K562 (cell line): ENCODE results near the gene SLC26A2. TPM values are rescaled to one million over a fixed set of nuclear protein-coding genes. Genes with fewer than 3 reads are reported as not detected.

Experiments
- ATAC-seq: fragments of 200-7000 bp; cut with Tn5 transposase; 3 replicates; pipeline ENCODE4 v1.9.1; 2020; ENCODE audit warnings: moderate library complexity
- BruUV-seq: library from RNA; stranded (reverse); fragments of 400-500 nt; replicated peaks from 2 replicates; lab custom pipeline; 2021; lab: Mats Ljungman, UMichigan
- CTCF ChIA-PET: fragments of 300-600 bp; formaldehyde crosslinking; extraction: SDS; loops from one replicate; lab custom pipeline; 2021; ENCODE audit warnings: low intra/inter-chr PET ratio; lab: Yijun Ruan, JAX
- POLR2A ChIA-PET: fragments of 300-600, 350-650 bp; sonication (Branson Sonifier 250); formaldehyde crosslinking; extraction: SDS; loops from one replicate; lab custom pipeline; 2021; ENCODE audit warnings: antibody characterized with exemption, inconsistent platforms; lab: Yijun Ruan, JAX
- DNase-seq, 4 experiments: peaks; one replicate each; pipeline versions ENCODE4 v3.0.0 to v3.0.0-alpha.2; 2011 to 2018; ENCODE audit warnings: low spot score in 3 of 4, mixed read lengths in 3 of 4; ENCODE audit errors: extremely low read depth in 1 of 4
- FAIRE-seq: peaks from 2 replicates; lab custom pipeline; 2011; peaks lifted over from hg19 to GRCh38; lab: Jason Lieb, UNC
- H2AFZ ChIP-seq: 2 replicates; pipeline ENCODE4 v1.6.0; 2011; ENCODE audit warnings: low read depth, low read length, control low read depth, inconsistent platforms
- H3K27ac ChIP-seq: fragments of 200-600 bp; 3 replicates; pipeline ENCODE4 v1.8.0; 2011; ENCODE audit warnings: low read depth, mild to moderate bottlenecking, control low read depth, inconsistent platforms, low read length, moderate library complexity, mixed read lengths; ENCODE audit errors: extremely low read depth
- H3K27me3 ChIP-seq, 2 experiments: fragments of 300-600 bp in 1 of 2; 2 replicates in 1 of 2; 3 replicates in 1 of 2; pipeline versions ENCODE4 v1.6.0 to v1.8.0; 2011; ENCODE audit warnings: inconsistent platforms in 2 of 2, low read length in 2 of 2, mild to moderate bottlenecking in 1 of 2, mixed read lengths in 1 of 2, moderate library complexity in 1 of 2; ENCODE audit not compliant: control insufficient read depth in 2 of 2, insufficient read depth in 2 of 2
- H3K36me3 ChIP-seq: fragments of 300-600 bp; 3 replicates; pipeline ENCODE4 v1.8.0; 2011; ENCODE audit warnings: mild to moderate bottlenecking, low read length, inconsistent platforms; ENCODE audit not compliant: control insufficient read depth, insufficient read depth
- H3K4me1 ChIP-seq, 2 experiments: fragments of 200-600 bp in 1 of 2; replicated peaks in 1 of 2; 2 replicates in 1 of 2; 3 replicates in 1 of 2; pipeline versions ENCODE4 v1.5.1 to v1.8.0; 2011; ENCODE audit warnings: inconsistent platforms in 2 of 2, low read length in 2 of 2, mild to moderate bottlenecking in 1 of 2, mixed read lengths in 1 of 2, moderate library complexity in 1 of 2; ENCODE audit not compliant: control insufficient read depth in 2 of 2, insufficient read depth in 2 of 2
- H3K4me2 ChIP-seq: 2 replicates; pipeline ENCODE4 v1.6.1; 2011; ENCODE audit warnings: low read length, control low read depth, inconsistent platforms, mixed read lengths; ENCODE audit not compliant: insufficient read depth
- H3K4me3 ChIP-seq: fragments of 200-600 bp; sonication (generic), shearing (Covaris generic); 2 replicates; pipeline ENCODE4 v1.5.1; 2016; ENCODE audit warnings: control low read depth, inconsistent platforms
- H3K79me2 ChIP-seq: fragments of 200-600 bp; 3 replicates; pipeline ENCODE4 v1.8.0; 2011; ENCODE audit warnings: low read length, inconsistent platforms; ENCODE audit not compliant: control insufficient read depth, insufficient read depth
- H3K9ac ChIP-seq, 2 experiments: 2 replicates each; pipeline versions ENCODE4 v1.6.0 to v1.6.1; 2011; ENCODE audit warnings: low read depth in 2 of 2, low read length in 2 of 2, control low read depth in 1 of 2, inconsistent platforms in 1 of 2, mild to moderate bottlenecking in 1 of 2, mixed read lengths in 1 of 2; ENCODE audit not compliant: insufficient read depth in 1 of 2
- H3K9me1 ChIP-seq: one replicate; pipeline ENCODE4 v1.6.0; 2011; ENCODE audit warnings: inconsistent platforms, mild to moderate bottlenecking, low read length, moderate library complexity; ENCODE audit not compliant: control insufficient read depth, insufficient read depth
- H3K9me3 ChIP-seq: replicated peaks from 2 replicates; pipeline ENCODE4 v1.5.1; 2011; ENCODE audit warnings: low read depth, low read length, inconsistent platforms; ENCODE audit not compliant: control insufficient read depth, insufficient read depth
- H4K20me1 ChIP-seq: replicated peaks from 2 replicates; pipeline ENCODE4 v1.6.1; 2011; ENCODE audit warnings: low read length, inconsistent platforms, mixed read lengths; ENCODE audit not compliant: control insufficient read depth, insufficient read depth
- KAT8 ChIP-seq: fragments of 450-650 bp; IDR thresholded peaks from 2 replicates; pipeline ENCODE4 v1.6.1; 2016; ENCODE audit warnings: low read depth, mild to moderate bottlenecking
- ZNF764 ChIP-seq: fragments of 250-450 bp; sonication (Bioruptor Pico); IDR thresholded peaks from 2 replicates; pipeline ENCODE4 v1.4.0; 2020; ENCODE audit warnings: low read depth, mild to moderate bottlenecking, moderate library complexity
- WGBS: fragments of 100-300 bp; shearing (Covaris generic); methylation state at CpG from one replicate; pipeline ENCODE4 v1.1.6; 2016; ENCODE audit warnings: low coverage, mixed read lengths; ENCODE audit not compliant: insufficient coverage; ENCODE audit errors: missing lambda C conversion rate; 5-methylcytosine and 5-hydroxymethylcytosine counted together
- in situ Hi-C: fragments of 300-500 bp; cut with MboI; formaldehyde crosslinking; loops from 4 replicates; pipeline ENCODE4 v1.15.0; 2018; ENCODE audit warnings: inconsistent platforms, mixed read lengths
- intact Hi-C: fragments of 100-400 bp; cut with micrococcal nuclease; formaldehyde crosslinking; loops from 2 replicates; pipeline ENCODE4 v1.14.2; 2022
- polyA plus RNA-seq, 8 experiments: library from polyadenylated mRNA; depleted of rRNA in 4 of 8; stranded (reverse) in 5 of 8; unstranded in 3 of 8; fragments of >200 nt; fragmentation: Nextera tagmentation in 2 of 8; fragmentation: Illumina TruSeq in 1 of 8; extraction: Ambion mirVana in 2 of 8; extraction: Trizol in 1 of 8; gene quantifications; 2 replicates each; pipeline versions ENCODE4 v1.2.1 to v1.2.3, GENCODE V29; 2011 to 2014; ENCODE audit warnings: inconsistent platforms in 1 of 8, missing spikeins in 1 of 8
- total RNA-seq, 7 experiments: library from RNA; depleted of rRNA in 6 of 7; stranded (reverse); fragments of >200 nt in 6 of 7; fragmentation: Illumina TruSeq in 2 of 7; extraction: Trizol in 2 of 7; gene quantifications; 2 replicates each; pipeline versions ENCODE4 v1.2.1 to v1.2.3, GENCODE V29; 2011 to 2021; ENCODE audit warnings: low replicate concordance in 1 of 7
- TF ChIP-seq, protein P1 (sequence below): sonication (generic); formaldehyde crosslinking; IDR thresholded peaks from 2 replicates; pipeline ENCODE4 v1.8.0; 2022; ENCODE audit warnings: mild to moderate bottlenecking, missing genetic modification reagents
- TF ChIP-seq, protein P2 (sequence below): fragments of 250-450 bp; sonication (Bioruptor Pico); IDR thresholded peaks from 2 replicates; pipeline ENCODE4 v1.8.0; 2021; ENCODE audit warnings: mild to moderate bottlenecking, moderate library complexity

SLC26A2 gene
- total and polyA plus RNA-seq, 9 of the 15 experiments (the other 6 are each of a cell fraction or from before 2014, with no cell fraction given) = 1.1 to 6.3 (median 3.6) TPM

DNA sequence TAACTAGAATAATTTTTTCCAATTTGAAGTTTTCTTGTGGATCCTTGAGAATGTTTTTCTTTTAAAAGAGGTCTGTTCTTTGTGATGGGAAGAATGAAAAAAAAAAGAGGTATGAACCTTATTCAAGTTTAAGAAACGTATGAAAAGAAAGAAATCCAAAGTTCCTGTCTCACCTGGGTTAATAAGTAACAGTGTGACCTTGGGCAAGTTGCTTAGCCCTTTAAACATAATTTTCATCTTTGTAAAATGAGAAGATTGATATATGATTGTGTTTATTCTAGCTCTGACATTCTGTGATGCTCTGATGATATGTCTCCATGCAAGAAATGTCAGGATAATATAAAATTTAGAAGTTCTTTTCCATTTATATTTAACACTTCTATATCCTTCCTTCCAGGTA is 19.3 kb downstream of the SLC26A2 start:
- intact Hi-C loops = no loop called here
- no peak overlapping the region for H3K4me2 ChIP-seq
- TF ChIP-seq, protein P1, sequence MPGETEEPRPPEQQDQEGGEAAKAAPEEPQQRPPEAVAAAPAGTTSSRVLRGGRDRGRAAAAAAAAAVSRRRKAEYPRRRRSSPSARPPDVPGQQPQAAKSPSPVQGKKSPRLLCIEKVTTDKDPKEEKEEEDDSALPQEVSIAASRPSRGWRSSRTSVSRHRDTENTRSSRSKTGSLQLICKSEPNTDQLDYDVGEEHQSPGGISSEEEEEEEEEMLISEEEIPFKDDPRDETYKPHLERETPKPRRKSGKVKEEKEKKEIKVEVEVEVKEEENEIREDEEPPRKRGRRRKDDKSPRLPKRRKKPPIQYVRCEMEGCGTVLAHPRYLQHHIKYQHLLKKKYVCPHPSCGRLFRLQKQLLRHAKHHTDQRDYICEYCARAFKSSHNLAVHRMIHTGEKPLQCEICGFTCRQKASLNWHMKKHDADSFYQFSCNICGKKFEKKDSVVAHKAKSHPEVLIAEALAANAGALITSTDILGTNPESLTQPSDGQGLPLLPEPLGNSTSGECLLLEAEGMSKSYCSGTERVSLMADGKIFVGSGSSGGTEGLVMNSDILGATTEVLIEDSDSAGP = no peak
- TF ChIP-seq ZNF764 = no peak

DNA sequence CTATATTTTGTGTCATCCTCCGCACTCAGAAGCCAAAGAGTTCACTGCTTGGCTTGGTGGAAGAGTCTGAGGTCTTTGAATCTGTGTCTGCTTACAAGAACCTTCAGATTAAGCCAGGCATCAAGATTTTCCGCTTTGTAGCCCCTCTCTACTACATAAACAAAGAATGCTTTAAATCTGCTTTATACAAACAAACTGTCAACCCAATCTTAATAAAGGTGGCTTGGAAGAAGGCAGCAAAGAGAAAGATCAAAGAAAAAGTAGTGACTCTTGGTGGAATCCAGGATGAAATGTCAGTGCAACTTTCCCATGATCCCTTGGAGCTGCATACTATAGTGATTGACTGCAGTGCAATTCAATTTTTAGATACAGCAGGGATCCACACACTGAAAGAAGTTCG is 20.6 kb downstream of the SLC26A2 start:
- no peak for FAIRE-seq
- Histone ChIP-seq H3K27ac (no peak overlapping the region), H3K9me3 (no peaks in the 10 kb centered on the region), H3K79me2 (no peaks in the 10 kb centered on the region), H3K4me1 (no peaks in the 10 kb centered on the region), H3K9ac (no peak overlapping the region), H3K27me3 (no peaks in the 10 kb centered on the region), H3K36me3 (no peaks in the 10 kb centered on the region), H4K20me1 (no peaks in the 10 kb centered on the region), H2AFZ (no peak overlapping the region), H3K4me3 (no peak overlapping the region), H3K9me1 (no peaks in the 10 kb centered on the region), H3K4me2 (no peak overlapping the region)
- no peak for ATAC-seq
- 38% methylated on average over 3 of the region's 3 CpGs for WGBS
- intact Hi-C loops = no loop called here
- no peak for DNase-seq
- CTCF ChIA-PET = no interaction called here
- in situ Hi-C loops = no loop called here
- POLR2A ChIA-PET = interaction anchor here (0.7 to 1.0 kb wide), 3 partner anchors 15 to 24 kb away, joined by 3 to 4 read pairs (median 3); partner anchors contain the start of gene SLC26A2
- BruUV-seq = no TSS peak
- TF ChIP-seq, protein P2, sequence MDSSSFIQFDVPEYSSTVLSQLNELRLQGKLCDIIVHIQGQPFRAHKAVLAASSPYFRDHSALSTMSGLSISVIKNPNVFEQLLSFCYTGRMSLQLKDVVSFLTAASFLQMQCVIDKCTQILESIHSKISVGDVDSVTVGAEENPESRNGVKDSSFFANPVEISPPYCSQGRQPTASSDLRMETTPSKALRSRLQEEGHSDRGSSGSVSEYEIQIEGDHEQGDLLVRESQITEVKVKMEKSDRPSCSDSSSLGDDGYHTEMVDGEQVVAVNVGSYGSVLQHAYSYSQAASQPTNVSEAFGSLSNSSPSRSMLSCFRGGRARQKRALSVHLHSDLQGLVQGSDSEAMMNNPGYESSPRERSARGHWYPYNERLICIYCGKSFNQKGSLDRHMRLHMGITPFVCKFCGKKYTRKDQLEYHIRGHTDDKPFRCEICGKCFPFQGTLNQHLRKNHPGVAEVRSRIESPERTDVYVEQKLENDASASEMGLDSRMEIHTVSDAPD (CRISPR knock-in tag) = no peak
- TF ChIP-seq KAT8 = no peak

More for the DNA sequence above, 19.3 kb downstream of the SLC26A2 start:
- ATAC-seq = no peak
- Histone ChIP-seq H3K36me3 (no peaks in the 10 kb centered on the region), H3K27ac (no peak overlapping the region), H3K9me1 (no peaks in the 10 kb centered on the region), H4K20me1 (no peaks in the 10 kb centered on the region), H3K27me3 (no peaks in the 10 kb centered on the region), H3K4me3 (no peak overlapping the region), H3K4me1 (no peaks in the 10 kb centered on the region), H3K9ac (no peak overlapping the region), H2AFZ (no peak overlapping the region), H3K9me3 (no peaks in the 10 kb centered on the region), H3K79me2 (no peaks in the 10 kb centered on the region)
- WGBS = 8% methylated on average over 1 of the region's 1 CpG
- no peak for DNase-seq
- in situ Hi-C loops = no loop called here
- CTCF ChIA-PET = no interaction called here
- no peak for FAIRE-seq
- POLR2A ChIA-PET = interaction anchor here (1.0 kb wide), 1 partner anchor 20 kb away, joined by 4 read pairs; the partner anchor contains the start of gene SLC26A2
- no TSS peak for BruUV-seq
